Retina (tissue), 1 donor: ENCODE results near the gene SPATA17.
A peak's percentile ranks its signal among the peaks of the same experiment; 100 is the strongest.
"Not testable (repeated sequence)": the region's sequence is repeated elsewhere in the genome, so short reads cannot be mapped to it uniquely, and the experiment has no call there.

Experiments
- DNase-seq: peaks from one replicate; pipeline ENCODE4 v3.0.0-alpha.2; 2016

The SPATA17 gene, protein sequence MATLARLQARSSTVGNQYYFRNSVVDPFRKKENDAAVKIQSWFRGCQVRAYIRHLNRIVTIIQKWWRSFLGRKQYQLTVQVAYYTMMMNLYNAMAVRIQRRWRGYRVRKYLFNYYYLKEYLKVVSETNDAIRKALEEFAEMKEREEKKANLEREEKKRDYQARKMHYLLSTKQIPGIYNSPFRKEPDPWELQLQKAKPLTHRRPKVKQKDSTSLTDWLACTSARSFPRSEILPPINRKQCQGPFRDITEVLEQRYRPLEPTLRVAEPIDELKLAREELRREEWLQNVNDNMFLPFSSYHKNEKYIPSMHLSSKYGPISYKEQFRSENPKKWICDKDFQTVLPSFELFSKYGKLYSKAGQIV

DNA sequence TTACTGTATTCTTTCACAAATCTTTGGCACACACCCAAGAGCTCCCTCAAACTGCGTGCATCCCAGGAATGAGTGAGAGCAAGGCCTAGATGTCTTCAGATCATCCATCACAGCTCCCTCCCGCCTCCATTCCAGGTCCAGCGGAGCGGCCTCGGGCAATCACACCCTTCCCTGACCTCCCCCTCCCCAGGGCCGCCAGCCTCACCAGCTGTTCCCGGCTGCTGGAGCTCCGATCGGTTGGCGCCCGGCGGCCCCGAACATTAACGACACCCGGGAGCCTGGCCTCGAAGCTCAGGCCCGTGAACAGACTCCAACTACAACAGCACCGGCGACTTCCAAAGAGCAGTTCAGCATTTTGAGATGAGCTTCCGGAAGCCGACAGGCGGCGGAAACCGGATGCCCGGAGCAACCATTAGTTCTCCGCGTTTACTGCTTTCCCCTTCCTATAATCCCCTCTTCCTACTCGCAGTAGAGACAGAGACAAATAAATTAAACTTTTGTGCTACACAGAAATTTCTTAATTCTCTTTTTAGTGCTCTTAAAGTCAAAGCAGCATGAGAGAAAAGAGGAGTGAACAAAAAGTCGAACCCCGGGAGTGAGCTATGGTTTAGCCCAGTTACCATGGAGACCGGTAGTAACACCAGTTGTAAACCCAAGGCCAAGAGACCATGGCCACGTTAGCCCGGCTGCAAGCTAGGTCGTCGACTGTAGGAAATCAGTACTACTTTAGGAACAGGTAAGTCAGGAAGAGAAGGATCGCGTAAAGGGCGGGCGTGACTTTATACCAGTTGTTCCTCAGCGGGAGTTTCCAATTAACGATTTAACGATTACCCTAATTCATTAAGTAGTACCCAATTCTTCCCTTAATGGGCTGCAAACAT lies at the start of gene SPATA17, which contains the start of gene GPATCH2:
TSS of gene SPATA17 (plus strand) at position 634 of the 881 bp plus-strand sequence. CDS start at position 669, 35 bp downstream.
TSS of gene GPATCH2 (minus strand) at position 380 of the 881 bp plus-strand sequence. CDS start at position 261, 119 bp downstream.
- DNase-seq: peak; percentile 97

DNA sequence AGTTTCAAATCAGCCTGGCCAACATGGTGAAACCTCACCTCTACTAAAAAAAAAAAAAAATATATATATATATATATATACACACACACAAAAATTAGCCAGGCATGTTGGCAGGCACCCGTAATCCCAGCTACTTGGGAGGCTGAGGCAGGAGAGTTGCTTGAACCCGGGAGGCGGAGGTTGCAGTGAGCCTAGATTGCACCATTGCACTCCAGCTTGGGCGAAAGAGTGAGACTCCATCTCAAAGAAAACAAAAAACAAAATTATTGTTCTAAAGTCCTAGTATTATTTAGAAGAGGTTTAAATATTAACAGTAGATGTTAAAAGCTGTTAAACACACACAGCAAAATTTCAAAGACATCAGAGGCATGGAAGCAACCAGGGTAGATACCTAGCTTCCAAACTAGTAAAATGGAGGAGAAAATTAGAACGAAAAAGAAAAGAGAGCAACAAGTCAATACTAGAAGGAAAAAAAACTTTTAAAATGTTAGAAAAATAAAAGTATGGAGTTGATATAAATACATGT lies 46.8 kb upstream of the SPATA17 start:
- not testable (repeated sequence) for DNase-seq

DNA sequence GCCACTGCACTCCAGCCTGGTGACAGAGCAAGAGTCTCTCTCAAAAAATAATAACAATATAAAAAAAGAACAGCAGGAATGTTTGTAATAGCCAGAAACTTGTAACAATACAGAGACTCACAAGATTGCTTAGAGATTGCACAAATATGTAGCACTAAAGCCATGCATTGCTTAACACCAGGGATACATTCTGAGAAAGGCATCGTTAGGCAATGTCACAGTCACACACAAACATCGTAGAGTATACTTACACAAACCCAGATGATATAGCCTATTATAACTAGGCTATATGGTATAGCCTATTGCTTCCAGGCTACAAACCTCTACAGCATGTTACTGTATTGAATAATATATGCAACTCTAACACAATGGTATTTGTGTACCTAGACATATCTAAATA lies 45.6 kb upstream of the SPATA17 start:
- no peak for DNase-seq

DNA sequence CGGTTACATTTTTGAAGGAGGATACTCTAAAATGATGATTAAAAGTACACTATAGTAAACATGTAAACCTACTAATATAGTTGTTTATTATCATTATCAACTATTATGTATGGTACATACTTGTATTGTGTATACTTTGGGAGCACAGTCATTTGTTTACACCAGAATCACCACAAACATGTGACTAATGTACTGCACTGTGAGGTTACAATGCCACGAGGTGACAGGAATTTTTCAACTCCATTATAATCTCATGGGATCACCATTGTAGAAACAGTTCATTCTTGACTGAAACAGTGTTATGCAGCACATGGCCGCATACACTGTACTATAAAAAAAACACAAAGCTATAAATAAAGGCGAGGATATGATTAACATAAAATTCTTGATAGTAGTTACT lies 44.6 kb upstream of the SPATA17 start:
- DNase-seq: no peak

DNA sequence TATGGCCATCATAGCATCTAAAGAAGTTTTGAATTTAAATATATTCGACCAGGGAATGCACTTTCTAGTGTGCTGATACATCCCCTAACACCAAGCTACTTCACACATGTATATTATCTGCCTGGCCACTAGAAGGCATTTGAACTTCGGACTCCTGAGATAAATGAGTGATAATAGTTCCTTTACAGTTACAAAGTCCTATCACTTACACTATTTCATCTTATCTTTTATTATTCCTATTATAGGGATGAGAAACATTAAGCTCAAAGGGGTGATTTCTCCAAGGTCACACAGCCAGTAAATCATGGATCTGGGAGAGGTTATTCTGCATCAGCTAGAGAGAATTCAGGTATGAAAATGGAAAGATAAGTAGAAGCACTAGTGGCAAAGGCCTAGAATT lies 40.5 kb upstream of the SPATA17 start:
- DNase-seq: no peak

DNA sequence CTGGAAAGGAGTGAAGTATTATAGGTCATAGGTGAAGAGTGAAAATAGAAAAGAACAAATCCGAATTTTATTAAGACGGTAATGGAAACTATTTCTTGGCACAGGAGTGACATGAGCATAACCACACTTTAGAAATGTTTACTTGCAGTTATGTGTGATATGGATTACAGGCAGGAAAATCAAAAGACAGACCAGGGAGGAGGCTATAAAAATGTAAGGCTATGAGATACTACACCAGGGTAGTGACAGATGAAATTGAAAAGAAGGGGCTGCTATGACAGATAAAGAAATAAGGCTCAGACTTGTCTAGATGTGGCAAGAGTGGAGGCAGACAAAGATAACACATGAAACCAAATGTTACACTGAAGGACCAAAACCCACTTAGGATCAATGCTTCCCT lies 32.0 kb upstream of the SPATA17 start:
- no peak for DNase-seq

DNA sequence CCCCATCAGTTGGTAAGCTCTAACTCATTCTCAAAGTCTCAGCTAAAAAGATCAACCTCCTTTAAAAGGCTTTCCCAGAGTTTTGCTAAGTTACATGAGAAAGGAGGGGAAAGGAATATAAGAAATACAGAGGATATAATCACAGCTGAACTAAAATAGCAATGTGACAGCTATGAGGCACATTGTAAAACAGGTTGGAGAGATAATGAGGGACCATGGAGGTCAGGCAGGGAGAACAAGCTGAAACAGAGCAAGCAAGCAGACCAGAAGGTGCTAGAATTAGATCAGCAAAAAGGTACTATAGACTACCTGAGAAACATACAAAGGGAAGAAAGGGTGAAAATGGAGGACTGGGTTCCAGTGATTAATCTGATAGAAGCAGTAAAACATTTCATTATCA lies 28.8 kb upstream of the SPATA17 start:
- no peak for DNase-seq

DNA sequence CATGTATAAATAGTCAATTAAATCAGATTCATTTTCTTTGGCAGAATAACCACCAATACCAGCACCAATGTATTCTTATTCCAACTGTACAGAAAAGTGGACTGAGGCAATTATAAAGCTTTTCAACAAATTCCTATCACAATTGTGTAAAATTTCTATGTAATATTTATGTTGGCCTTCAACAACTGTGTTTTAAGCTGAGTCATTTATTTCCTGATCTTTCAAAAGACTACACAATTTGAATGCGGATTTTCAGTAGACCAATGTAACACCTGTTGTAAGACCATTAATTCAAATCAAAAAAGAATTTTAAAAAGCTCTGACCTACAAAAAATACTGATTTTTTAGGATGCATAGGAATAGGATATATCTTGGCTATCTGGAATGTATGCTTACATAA lies 25.8 kb upstream of the SPATA17 start:
- no peak for DNase-seq

DNA sequence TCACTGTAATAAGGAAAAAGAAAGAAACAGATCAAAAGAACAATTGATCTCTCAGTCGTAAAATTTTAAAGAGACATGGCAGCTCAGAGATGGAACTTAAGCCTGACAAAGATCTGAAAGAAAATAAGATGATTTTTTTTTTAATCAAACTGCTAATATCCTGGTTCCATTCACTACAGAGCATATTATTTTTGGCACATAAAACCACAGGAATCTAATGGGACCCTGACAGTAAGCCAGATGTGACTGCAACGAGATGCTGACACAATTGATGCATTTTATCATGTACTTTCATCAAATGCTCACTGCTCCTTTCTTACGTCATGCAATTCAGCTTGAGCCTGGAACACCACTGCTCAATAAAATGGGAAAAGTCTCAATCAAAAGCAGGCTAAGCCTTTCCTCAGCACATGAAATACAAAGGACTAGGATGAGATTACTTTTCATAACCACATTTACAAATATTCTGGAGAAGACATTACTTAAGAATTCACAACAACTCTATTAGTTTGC lies 16.9 kb upstream of the SPATA17 start:
- DNase-seq: no peak

DNA sequence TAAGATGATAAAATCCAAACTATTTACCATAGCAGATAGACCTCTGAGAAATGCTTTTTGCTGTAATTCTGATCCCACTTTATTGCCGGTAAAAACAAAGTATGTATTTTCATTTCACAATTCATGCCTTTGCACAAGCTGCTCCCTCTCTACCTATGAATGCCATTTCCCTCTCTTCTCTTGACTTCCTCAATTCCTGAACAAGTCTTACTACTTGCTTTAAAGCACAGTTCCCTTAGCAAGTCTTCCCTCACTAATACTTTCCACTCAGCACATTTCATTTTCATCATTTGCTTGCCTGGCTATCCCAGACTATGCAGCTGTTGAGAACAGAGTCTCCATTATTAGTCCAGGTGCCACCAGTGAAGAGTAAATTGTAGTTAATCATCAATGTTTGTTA lies 14.0 kb upstream of the SPATA17 start:
- DNase-seq: no peak

DNA sequence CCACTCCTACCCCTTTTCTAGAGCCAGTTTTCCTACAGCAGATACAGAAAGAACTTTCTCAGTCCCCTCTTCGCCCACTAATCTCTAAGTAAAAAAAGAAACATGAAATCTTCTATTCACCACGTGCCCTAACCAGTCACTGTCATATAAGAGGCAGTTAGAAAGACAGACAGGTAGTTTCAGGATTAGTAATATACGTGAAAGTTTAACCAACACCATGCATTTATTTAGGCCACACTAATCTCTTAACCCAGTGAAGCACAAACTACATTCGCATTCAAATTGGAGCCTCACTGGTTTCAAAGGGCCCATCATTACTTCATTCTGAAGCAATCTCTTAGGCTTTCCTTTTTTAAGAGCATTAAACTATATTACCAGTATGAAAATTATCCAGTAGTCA lies 10.3 kb upstream of the SPATA17 start:
- no peak for DNase-seq

DNA sequence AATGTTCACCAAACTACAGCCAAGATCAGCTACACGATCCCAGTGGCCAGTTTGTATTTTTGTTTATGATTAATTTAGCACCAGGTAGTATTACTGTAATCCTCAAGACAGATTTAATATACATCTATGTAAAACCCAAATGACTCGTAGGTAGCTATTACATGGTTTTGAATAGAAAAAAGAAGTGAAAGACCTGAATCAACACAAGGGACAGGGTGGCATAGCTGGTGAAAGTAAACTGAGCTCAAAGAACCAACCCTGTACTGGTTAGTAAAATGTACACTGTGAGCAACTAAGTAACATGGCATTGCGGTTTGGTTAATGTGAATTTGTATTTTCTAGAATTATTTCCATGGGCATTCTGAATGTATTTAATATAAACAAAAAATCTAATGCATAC lies 9.1 kb upstream of the SPATA17 start:
- no peak for DNase-seq

DNA sequence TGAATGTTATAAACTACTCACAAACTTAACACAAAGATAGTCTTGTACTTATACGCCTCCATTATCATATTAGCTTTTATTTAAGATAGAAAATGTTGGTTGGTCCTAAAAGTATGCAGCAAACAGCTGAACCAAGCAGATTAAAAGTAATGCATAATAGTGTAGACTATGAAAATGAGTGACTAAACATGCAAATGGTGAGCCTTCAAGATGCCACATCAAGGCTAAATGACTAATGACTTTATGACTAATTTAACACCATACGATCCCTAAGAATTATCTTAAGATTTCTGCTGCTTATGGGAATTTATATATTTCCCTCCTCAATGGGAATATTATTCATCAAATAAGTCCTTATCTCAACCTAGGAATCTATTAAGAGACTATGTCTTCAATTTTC lies 4.8 kb upstream of the SPATA17 start:
- no peak for DNase-seq

DNA sequence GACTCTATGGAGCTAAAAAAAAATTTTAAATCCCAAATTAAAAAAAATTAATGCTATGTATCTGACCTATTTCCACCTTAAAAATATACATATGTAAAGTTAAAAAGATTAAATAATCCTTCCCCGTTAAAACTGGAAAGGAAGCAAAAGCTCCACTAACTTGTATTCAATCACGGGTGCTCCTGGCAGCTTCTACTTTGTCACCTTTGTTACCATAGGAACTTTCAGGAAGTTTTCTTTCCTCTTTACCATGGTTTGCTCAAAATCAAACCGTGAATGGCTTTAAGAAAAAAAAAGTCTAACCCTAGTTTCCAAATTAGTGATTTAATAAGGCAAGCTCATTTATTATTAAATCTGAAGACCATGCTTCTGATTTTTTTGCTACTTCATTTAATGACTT lies 3.7 kb upstream of the SPATA17 start:
- no peak for DNase-seq

DNA sequence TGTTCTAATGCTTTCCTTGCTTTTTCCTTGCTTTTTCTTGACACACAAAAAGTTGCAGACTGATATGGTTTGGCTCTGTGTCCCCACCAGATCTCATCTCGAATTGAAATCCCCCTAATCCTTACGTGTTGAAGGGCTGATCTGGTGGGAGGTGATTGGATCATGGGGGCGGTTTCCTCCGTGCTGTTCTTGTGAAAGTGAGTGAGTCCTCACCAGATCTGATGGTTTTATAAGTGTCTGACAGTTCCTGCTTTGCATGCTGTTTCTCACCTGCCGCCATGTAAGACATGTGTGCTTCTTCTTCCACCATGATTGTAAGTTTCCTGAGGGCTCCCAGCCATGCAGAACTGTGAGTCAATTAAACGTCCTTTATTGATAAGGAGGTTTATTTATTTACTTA lies 11.3 kb downstream of the SPATA17 start:
- DNase-seq: no peak

DNA sequence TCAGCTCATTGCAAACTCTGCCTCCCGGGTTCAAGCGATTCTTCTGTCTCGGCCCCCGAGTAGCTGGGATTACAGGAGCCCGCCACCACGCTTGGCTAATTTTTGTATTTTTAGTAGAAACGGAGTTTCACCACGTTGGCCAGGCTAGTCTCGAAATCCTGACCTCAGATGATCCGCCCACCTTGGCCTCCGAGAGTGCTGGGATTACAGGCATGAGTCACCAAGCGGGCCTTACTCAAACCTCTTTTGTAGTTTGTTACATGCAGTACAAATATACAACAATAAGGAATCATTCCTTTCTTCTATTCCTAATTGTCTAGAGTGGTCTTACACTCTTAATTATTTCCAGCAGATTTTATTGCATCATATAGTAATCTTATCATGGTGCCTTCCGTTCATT lies 16.6 kb downstream of the SPATA17 start:
- no peak for DNase-seq

DNA sequence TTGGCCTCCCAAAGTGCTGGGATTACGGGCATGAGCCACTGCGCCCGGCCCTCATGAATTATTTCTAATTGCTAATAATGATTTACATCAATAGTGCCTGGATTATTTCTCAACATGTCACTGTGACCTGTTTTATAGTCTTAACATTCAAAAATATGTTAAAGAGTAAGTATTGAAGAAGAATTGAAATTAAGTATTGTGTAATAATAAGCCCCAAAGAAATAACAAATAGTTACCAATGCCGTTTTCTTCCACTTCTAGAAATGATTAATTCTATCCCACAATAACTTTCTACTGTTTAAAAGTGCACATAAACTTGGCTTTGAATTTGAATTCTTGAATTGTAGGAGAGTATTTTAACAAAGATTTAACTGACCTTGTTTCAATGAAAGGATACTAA lies 19.5 kb downstream of the SPATA17 start:
- no peak for DNase-seq

DNA sequence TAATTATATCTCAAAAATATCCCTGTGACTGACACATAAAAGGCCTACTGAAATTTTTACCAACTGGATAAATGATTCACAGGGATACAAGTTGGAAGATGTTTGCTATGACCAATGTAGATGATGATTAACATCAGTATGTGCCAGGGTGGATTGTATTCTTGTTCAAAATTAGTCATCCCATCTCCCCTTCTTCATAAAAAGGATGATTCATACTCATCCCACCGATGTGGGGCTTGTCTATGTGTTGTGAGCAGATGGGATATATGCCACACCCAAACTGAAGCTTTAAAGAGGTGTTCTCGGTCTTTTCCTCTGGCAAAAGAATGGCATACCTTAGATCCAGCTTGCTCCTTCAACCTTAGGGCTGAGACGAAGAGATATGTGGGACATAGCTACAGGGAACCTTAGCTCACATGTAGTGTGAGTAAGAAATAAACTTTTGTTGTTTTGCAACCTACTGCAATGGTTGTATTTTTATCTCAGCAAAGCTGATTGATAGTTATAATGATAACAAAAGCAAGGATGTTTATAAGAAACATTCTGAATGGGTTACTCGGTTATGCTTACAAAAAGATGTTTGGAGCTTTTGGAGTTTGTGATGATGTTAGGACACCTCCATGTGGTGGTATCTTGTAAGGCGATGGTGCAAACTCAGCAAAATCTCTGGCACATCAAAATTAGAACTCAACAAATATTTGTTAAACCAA lies 29.4 kb downstream of the SPATA17 start:
- peak; percentile 18 for DNase-seq

DNA sequence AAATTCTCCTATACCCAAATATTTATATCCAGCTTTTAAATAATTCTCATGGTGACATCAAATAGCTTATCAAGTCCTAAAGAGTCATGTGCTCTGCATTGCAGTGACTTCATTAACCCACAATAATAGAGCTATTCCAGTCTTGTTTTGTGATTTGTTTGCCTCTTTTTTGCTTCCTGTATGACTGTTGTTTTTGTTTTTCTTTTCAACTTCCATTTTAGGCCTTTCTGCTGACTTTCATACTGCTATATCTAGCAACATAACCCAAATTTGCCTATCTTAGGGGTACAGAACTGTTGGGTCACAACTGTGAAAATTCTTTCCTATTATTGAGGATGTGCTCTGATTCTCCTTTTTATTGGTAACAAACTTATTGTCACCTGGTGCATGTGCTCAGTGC lies 30.3 kb downstream of the SPATA17 start:
- DNase-seq: no peak

DNA sequence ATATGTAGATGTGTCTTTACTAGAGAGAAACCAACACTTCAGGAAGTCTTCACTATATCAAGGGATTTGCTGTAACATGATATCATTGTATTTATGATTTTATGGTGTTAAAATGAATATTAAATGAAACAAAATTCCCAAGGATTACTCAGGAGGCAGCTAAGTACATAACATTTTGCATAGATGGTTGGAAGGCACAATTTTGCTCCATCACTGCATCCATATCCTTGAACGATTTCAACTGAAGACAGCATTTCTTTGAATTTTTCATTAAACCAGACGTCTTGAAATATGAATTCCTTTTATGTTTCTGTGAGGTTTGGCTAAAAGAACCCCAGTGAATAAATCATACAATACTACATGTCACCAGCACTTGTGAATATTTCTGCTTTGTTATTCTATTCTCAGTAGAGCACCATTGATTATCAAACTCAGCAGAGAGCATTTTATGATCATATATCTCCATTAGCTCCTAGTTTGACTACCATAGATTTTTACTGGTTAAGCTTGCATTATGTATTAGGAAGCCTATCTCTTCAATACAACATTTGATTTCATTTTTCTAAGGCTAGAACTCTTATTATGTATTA lies 37.3 kb downstream of the SPATA17 start:
- no peak for DNase-seq

DNA sequence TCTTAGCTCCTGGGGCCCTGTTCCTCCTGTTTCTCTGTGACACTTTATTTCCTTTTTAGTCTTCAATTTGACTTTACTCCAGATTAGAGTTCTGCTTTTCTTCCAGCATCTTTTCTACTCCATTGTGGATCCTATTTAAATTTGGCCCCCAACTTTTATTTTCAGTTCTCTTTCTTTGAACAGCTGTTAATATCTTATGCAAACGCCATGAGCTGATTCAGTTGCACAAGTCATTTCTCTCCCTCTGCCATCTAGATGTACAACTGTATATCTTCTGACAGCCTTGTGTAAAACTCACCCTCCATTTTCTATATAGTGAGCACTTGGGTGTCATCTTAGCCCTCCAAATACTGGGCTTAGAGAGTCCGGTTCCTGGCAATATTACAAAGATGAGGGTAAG lies 42.2 kb downstream of the SPATA17 start:
- DNase-seq: no peak

DNA sequence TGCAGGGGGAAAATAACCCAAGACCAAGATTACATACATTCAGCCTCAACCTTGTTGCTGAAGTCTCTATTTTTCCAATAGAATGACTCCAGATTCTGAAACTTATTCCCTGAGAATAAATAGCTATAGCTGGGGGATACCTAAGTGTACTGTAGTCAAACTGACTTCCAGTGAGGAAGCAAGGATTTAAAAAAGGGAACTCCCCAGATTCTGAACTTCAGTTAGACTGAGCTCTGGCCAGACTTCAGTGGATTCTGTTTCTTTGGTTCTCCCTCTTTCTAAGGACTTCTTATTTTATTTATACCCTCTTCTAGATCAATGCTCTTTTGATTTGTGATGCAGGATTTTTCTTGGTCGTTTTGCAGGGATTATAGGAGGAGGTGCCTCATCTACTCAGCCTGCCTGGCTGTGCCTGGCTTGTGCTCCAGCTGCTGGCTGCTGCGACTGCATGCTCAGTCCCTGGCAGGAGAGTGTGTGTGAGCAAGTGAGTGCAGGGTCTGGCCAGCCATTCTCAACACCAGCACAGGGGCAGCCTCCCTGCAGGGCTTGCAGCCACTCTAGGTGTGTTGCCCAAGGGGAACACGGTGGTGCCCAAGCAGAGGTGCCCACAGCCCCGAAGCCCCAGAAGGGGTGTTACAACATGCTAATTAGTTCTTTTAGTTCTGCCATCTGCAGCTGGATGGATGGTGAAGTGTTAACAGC lies 43.0 kb downstream of the SPATA17 start:
- DNase-seq: no peak
